Upper lobe of right lung (tissue), 1 donor: ENCODE measurements around the gene FANCD2. TPM values are rescaled to one million over a fixed set of nuclear protein-coding genes. Genes with fewer than 3 reads are reported as not detected.

Source experiments
- ATAC-seq: fragments of 200-7000 bp; cut with Tn5 transposase; one replicate; pipeline ENCODE4 v1.9.1; 2020; ENCODE audit warnings: mild to moderate bottlenecking, moderate library complexity
- DNase-seq: peaks from one replicate; pipeline ENCODE4 v3.0.0-alpha.2; 2020
- H3K27ac ChIP-seq: fragments of 200-600 bp; one replicate; pipeline ENCODE4 v1.8.0; 2022
- H3K27me3 ChIP-seq: fragments of 200-600 bp; one replicate; pipeline ENCODE4 v1.8.0; 2022; ENCODE audit warnings: mild to moderate bottlenecking
- H3K36me3 ChIP-seq: fragments of 200-600 bp; one replicate; pipeline ENCODE4 v1.8.0; 2022
- H3K4me1 ChIP-seq: fragments of 200-600 bp; one replicate; pipeline ENCODE4 v1.8.0; 2022
- H3K4me3 ChIP-seq: fragments of 200-600 bp; one replicate; pipeline ENCODE4 v1.8.0; 2022; ENCODE audit warnings: mild to moderate bottlenecking
- H3K9me3 ChIP-seq: fragments of 200-600 bp; one replicate; pipeline ENCODE4 v1.8.0; 2022
- intact Hi-C: fragments of 100-400 bp; cut with DNase I; formaldehyde crosslinking; loops from one replicate; pipeline ENCODE4 v1.11.0; 2022
- long read RNA-seq: library from polyadenylated mRNA; unstranded; transcript quantifications from one replicate; pipeline ENCODE4 v2.0.0, GENCODE V29; 2021
- total RNA-seq: library from RNA; stranded (reverse); fragmentation: NEBNext Ultra II Directional; extraction: Animal tissue kit (Norgen Biotek cat#: 25700); gene quantifications from one replicate; pipeline ENCODE4 v1.2.1, GENCODE V29; 2021
- TF ChIP-seq, protein P1 (sequence below): fragments of 200-600 bp; IDR thresholded peaks from one replicate; pipeline ENCODE4 v1.8.0; 2022; ENCODE audit warnings: antibody characterized with exemption
- donor health status: DM: no; HTN: yes; CAD: no; lungs with severe emphysema.

Gene FANCD2
- 5.3 TPM for total RNA-seq
- long read RNA-seq, full-length matches to known transcripts: 1 of 2 reads
- long read RNA-seq, partial matches to known transcripts: 0 of 2 reads
- long read RNA-seq, other reads (novel, unspliced or antisense): 1 of 2 reads

- ATAC-seq (peak; percentile 97), DNase-seq (peak; percentile 94)
- TF ChIP-seq, protein P1, sequence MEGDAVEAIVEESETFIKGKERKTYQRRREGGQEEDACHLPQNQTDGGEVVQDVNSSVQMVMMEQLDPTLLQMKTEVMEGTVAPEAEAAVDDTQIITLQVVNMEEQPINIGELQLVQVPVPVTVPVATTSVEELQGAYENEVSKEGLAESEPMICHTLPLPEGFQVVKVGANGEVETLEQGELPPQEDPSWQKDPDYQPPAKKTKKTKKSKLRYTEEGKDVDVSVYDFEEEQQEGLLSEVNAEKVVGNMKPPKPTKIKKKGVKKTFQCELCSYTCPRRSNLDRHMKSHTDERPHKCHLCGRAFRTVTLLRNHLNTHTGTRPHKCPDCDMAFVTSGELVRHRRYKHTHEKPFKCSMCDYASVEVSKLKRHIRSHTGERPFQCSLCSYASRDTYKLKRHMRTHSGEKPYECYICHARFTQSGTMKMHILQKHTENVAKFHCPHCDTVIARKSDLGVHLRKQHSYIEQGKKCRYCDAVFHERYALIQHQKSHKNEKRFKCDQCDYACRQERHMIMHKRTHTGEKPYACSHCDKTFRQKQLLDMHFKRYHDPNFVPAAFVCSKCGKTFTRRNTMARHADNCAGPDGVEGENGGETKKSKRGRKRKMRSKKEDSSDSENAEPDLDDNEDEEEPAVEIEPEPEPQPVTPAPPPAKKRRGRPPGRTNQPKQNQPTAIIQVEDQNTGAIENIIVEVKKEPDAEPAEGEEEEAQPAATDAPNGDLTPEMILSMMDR: no peak
- Histone ChIP-seq H3K36me3 (peaks cover 30% of the 10 kb centered on the region), H3K4me1 (peaks cover 17% of the 10 kb centered on the region), H3K9me3 (no peaks in the 10 kb centered on the region), H3K27me3 (no peaks in the 10 kb centered on the region), H3K27ac (peak within 1 kb of the TSS; percentile 82), H3K4me3 (peak within 1 kb of the TSS; percentile 99)
- intact Hi-C loops: no loop called here
Measured at GRCh38 chr3:10026084-10026890, at the start of gene FANCD2. Gene FANCD2 (plus strand): TSS chr3:10026437. CDS start chr3:10028658, 2,221 bp downstream.

DNA sequence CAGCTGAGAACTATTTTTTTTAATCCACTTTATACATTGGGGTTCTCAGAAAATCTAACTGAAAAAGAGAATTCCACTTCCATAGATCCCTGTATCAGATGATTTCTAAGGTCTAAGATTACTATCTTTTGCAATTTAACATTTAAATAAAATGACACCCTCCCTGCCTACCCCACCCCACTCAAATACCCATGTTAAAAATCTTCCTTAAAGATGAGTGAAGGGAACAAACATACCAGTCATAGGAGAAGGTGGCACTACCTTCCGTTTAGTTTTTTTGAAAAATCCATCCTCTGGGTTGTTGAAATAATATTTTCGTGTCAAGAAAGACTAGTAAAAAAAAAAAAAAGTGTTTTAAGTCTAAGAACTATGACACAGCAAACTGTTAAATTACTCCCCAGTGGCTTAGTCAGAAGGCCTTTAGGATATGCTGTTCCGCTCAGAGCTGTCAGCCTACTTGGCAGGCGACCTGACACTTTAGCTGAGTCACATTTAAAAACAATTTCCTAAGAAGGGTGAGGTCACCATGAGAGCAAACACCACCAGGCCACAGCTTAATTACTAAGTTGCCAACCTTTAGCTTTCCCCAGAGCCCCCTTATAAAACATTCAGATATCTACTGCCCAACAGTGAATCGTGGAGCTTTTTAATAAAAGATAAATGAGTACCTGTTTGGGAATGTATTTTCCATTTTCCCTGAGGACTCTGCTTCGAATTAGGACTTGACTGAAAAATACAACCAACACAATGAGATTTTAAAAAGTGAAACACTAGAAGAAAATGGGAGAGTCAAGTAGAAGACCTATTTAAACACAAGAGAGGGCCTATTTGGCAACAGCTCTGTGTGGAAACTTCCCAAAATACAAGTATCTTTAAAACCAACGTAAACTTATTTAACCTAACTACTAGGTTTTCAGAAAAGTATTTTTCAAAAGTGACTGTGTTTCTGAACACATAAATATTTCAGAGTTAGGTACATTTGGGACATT is 49.2 kb upstream of the FANCD2 start:
- no peaks in the 10 kb centered on the region for H3K27me3 ChIP-seq
- H3K27ac ChIP-seq: peak overlapping the region; percentile 82
- TF ChIP-seq, protein P1: no peak
- ATAC-seq: peak; percentile 97
- no peaks in the 10 kb centered on the region for H3K9me3 ChIP-seq
- no peak overlapping the region for H3K4me3 ChIP-seq
- peaks cover 53% of the 10 kb centered on the region for H3K36me3 ChIP-seq
- DNase-seq: peak; percentile 76
- intact Hi-C loops: no loop called here
- H3K4me1 ChIP-seq: peaks cover 32% of the 10 kb centered on the region

DNA sequence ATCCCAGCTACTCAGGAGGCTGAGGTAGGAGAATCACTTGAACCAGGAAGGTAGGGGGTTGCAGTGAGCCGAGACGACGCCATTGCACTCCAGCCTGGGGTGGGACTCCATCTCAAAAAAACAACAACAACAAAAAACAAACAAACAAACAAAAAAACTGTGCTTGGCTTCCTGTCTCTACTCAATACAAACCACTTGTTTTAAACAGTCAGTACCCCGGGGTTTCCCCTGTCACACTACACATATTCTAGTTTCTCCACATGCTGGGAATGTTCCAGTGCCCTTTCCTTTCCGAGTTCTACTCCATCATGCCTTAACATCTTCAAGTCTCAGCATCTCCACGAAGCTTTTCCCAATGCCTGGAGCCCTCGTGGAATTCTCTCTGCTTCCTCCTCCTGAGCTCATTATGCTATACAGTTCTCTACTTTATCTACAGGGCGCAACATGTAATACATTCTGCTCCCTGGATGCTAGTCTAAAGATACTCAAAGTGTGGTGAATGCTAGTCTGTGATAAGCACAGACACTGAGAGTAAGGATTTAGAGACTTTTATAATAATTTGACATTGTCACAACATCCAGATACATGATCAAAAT is 47.4 kb upstream of the FANCD2 start:
- Histone ChIP-seq H3K27ac (peak overlapping the region; percentile 82), H3K4me1 (peaks cover 42% of the 10 kb centered on the region), H3K27me3 (no peaks in the 10 kb centered on the region), H3K36me3 (peaks cover 40% of the 10 kb centered on the region), H3K4me3 (no peak overlapping the region), H3K9me3 (no peaks in the 10 kb centered on the region)
- TF ChIP-seq, protein P1: no peak
- DNase-seq (no peak), ATAC-seq (no peak)
- intact Hi-C loops: no loop called here

DNA sequence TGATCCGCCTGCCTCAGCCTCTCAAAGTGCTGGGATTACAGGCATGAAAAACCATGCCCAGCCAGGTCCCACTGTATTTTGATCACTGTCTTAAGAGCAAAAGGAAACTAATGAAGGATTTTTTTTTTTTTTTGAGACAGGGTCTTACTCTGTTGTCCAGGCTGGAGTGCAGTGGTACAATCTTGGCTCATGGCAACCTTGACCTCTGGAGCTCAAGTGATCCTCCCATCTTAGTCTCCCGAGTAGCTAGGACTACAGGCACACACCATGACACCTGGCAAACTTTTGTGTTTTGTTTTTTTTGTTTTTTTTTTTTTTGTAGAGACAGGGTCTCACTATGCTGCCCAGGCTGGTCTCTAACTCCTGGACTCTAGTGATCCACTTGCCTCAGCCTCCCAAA is 46.0 kb upstream of the FANCD2 start:
- TF ChIP-seq, protein P1: no peak
- H3K4me1 ChIP-seq: peaks cover 45% of the 10 kb centered on the region
- intact Hi-C loops: no loop called here

DNA sequence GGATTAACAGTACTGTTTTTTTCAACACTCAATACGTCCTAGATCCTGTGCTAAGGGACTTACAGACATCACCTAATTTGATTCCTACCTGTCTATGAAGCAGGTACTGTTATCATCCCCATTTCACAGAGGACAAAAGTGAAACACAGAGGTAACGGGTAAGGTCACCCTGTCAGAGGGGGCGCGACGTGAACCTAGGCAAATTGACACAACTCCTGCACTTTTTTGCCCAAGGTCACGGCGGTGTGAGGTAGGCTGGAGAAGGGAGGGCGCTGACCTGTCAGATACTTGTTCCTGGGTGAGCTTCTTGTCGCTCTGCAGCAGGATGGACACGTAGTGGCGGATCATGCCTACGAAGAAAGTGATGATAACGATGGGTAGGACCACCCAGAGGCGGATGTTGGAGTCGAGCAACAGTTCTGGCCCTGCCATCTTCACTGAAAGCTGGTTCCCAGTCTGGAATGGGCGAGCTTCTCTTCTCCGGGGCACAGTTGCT is 40.0 kb upstream of the FANCD2 start:
- DNase-seq (no peak), ATAC-seq (peak; percentile 53)
- Histone ChIP-seq H3K27me3 (no peaks in the 10 kb centered on the region), H3K4me1 (peaks cover 33% of the 10 kb centered on the region), H3K36me3 (peaks cover 13% of the 10 kb centered on the region), H3K9me3 (no peaks in the 10 kb centered on the region), H3K27ac (peak overlapping the region; percentile 86), H3K4me3 (peak overlapping the region; percentile 92)
- TF ChIP-seq, protein P1: no peak
- intact Hi-C loops: no loop called here

More for the DNA sequence above, 46.0 kb upstream of the FANCD2 start:
- ATAC-seq (no peak), DNase-seq (no peak)
- no peaks in the 10 kb centered on the region for H3K9me3 ChIP-seq
- no peak overlapping the region for H3K4me3 ChIP-seq
- H3K27ac ChIP-seq: peak overlapping the region; percentile 11
- H3K27me3 ChIP-seq: no peaks in the 10 kb centered on the region
- H3K36me3 ChIP-seq: peaks cover 35% of the 10 kb centered on the region
